ENCODE measurements around the gene USH2A.

DNA sequence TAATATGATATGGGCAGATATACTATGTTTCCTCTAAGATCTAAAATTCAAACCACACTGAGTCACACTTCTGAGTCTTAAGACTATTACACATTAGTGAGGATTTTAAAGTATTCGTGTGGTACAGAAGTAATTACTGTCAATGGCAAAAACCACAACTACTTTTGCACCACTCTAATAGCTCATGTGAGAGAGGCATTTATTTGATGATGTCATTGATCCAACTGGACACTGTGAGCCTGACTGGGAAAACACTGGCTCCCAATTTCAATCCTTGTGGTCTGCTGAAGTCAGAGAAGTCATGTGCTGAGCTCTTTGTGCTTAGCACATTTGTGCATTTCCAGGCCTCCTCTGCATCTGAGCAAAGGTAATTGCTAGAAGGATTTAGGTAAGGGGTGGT lies 377.8 kb downstream of the USH2A start:
- no peak for TF ChIP-seq POLR2A (IDR thresholded peaks at IDR 0.05)
- TF ChIP-seq, protein P1, sequence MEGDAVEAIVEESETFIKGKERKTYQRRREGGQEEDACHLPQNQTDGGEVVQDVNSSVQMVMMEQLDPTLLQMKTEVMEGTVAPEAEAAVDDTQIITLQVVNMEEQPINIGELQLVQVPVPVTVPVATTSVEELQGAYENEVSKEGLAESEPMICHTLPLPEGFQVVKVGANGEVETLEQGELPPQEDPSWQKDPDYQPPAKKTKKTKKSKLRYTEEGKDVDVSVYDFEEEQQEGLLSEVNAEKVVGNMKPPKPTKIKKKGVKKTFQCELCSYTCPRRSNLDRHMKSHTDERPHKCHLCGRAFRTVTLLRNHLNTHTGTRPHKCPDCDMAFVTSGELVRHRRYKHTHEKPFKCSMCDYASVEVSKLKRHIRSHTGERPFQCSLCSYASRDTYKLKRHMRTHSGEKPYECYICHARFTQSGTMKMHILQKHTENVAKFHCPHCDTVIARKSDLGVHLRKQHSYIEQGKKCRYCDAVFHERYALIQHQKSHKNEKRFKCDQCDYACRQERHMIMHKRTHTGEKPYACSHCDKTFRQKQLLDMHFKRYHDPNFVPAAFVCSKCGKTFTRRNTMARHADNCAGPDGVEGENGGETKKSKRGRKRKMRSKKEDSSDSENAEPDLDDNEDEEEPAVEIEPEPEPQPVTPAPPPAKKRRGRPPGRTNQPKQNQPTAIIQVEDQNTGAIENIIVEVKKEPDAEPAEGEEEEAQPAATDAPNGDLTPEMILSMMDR (IDR thresholded peaks at IDR 0.05): no peak
